HL-60 (cell line): ENCODE results near the gene NCMAP.

Source experiments
- DNase-seq, 2 experiments: peaks; one replicate each; pipeline ENCODE4 v3.0.0-alpha.2; 2010 to 2020; ENCODE audit warnings: low read depth in 1 of 2, low spot score in 1 of 2
- H3K27ac ChIP-seq: fragments of 250-450 bp; sonication (Bioruptor Pico); replicated peaks from 2 replicates; pipeline ENCODE4 v1.5.1; 2020; ENCODE audit warnings: mild to moderate bottlenecking, moderate library complexity
- H3K27me3 ChIP-seq: fragments of 250-450 bp; sonication (Bioruptor Pico); 2 replicates; pipeline ENCODE4 v1.5.1; 2021; ENCODE audit warnings: mild to moderate bottlenecking, moderate library complexity; ENCODE audit not compliant: insufficient read depth, poor library complexity, severe bottlenecking
- H3K4me3 ChIP-seq: replicated peaks from 2 replicates; pipeline ENCODE4 v1.5.1; 2011; ENCODE audit warnings: mild to moderate bottlenecking, control low read depth, low read length; ENCODE audit not compliant: insufficient read depth
- GABPA ChIP-seq: IDR thresholded peaks from 2 replicates; pipeline ENCODE4 v1.6.1; 2012; ENCODE audit warnings: low read depth
- POLR2AphosphoS5 ChIP-seq: IDR thresholded peaks from 2 replicates; pipeline ENCODE4 v1.6.1; 2012; ENCODE audit warnings: low read depth
- REST ChIP-seq: IDR thresholded peaks from 2 replicates; pipeline ENCODE4 v1.6.1; 2012; ENCODE audit warnings: low read depth; ENCODE audit not compliant: insufficient replicate concordance
- SPI1 ChIP-seq: IDR thresholded peaks from 2 replicates; pipeline ENCODE4 v1.6.1; 2012; ENCODE audit warnings: low read depth, mild to moderate bottlenecking, borderline replicate concordance
- TF ChIP-seq, protein P1 (sequence below): IDR thresholded peaks from one replicate; pipeline ENCODE4 v1.5.1; 2011; ENCODE audit warnings: low read length, control low read depth, inconsistent platforms; ENCODE audit not compliant: insufficient read depth

NCMAP gene

GRCh38 chr1:24635195-24635843 lies 79.4 kb downstream of the NCMAP start:
- DNase-seq, result peak; percentile 6 to 37
- TF ChIP-seq, protein P1, sequence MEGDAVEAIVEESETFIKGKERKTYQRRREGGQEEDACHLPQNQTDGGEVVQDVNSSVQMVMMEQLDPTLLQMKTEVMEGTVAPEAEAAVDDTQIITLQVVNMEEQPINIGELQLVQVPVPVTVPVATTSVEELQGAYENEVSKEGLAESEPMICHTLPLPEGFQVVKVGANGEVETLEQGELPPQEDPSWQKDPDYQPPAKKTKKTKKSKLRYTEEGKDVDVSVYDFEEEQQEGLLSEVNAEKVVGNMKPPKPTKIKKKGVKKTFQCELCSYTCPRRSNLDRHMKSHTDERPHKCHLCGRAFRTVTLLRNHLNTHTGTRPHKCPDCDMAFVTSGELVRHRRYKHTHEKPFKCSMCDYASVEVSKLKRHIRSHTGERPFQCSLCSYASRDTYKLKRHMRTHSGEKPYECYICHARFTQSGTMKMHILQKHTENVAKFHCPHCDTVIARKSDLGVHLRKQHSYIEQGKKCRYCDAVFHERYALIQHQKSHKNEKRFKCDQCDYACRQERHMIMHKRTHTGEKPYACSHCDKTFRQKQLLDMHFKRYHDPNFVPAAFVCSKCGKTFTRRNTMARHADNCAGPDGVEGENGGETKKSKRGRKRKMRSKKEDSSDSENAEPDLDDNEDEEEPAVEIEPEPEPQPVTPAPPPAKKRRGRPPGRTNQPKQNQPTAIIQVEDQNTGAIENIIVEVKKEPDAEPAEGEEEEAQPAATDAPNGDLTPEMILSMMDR, result peak; percentile 30
- no peak for TF ChIP-seq SPI1
- Histone ChIP-seq H3K27ac (no peak overlapping the region), H3K4me3 (no peak overlapping the region), H3K27me3 (peaks cover 2% of the 10 kb centered on the region)

DNA sequence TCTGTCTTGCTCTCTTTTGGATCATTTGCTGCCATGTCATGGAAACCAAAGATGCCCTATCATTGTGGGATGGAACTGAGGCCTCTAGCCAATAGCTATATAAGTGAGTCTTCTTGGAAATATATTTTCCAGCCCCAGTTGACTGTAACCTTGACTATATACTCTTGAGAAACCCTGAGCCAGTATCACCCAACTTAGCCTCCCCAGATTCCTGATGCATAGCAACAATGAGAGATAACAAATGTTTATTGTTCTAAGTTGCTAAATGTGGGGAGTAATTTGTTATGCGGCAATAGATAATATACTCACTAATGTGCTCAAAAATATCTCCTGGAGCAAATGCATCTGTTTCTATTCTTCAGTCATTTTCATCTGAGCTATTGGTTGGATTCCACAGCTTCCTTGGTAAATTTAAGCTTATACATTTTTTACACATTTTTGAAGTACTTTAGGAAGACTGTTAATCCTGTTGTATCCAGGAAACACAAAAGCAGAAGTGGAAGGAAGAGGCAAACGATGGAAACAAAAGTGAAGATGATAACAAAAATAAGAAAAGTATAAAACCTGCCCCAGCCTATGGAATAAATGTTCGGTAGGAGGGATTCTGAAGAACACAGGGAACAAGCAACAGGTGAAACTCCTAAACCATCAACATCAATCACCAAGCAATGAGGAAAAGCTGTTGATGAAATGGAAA lies 80.9 kb downstream of the NCMAP start:
- DNase-seq, result no peak
- TF ChIP-seq, protein P1, result no peak
- peak; percentile 55; the same call in 1 of the 2 replicates for TF ChIP-seq SPI1
- no peak overlapping the region for H3K4me3 ChIP-seq
- H3K27ac ChIP-seq, result no peak overlapping the region
- peaks cover 2% of the 10 kb centered on the region for H3K27me3 ChIP-seq

GRCh38 chr1:24639094-24639493 lies 83.2 kb downstream of the NCMAP start:
- no peak for TF ChIP-seq POLR2AphosphoS5
- TF ChIP-seq GABPA, result no peak
- no peak for TF ChIP-seq REST
- TF ChIP-seq SPI1, result no peak
- TF ChIP-seq, protein P1, result no peak
- no peak overlapping the region for H3K27ac ChIP-seq

GRCh38 chr1:24639881-24640280 lies 84.0 kb downstream of the NCMAP start:
- TF ChIP-seq GABPA, result no peak
- TF ChIP-seq, protein P1, result no peak
- no peak for TF ChIP-seq POLR2AphosphoS5
- TF ChIP-seq REST, result no peak
- TF ChIP-seq SPI1, result no peak
- Histone ChIP-seq H3K4me3 (no peak overlapping the region), H3K27ac (no peak overlapping the region), H3K27me3 (no peaks in the 10 kb centered on the region)
- no peak for DNase-seq

More at GRCh38 chr1:24639094-24639493, 83.2 kb downstream of the NCMAP start:
- no peak for DNase-seq
- Histone ChIP-seq H3K4me3 (no peak overlapping the region), H3K27me3 (no peaks in the 10 kb centered on the region)
